GM18909 (cell line): ENCODE results near the gene MAN1B1.

Experiments used
- ATAC-seq: cut with Tn5 transposase; IDR thresholded peaks from one replicate; pipeline ENCODE4 v1.9.1; 2021; ENCODE audit warnings: mild to moderate bottlenecking; ENCODE audit not compliant: unreplicated experiment, poor library complexity

Gene MAN1B1

DNA sequence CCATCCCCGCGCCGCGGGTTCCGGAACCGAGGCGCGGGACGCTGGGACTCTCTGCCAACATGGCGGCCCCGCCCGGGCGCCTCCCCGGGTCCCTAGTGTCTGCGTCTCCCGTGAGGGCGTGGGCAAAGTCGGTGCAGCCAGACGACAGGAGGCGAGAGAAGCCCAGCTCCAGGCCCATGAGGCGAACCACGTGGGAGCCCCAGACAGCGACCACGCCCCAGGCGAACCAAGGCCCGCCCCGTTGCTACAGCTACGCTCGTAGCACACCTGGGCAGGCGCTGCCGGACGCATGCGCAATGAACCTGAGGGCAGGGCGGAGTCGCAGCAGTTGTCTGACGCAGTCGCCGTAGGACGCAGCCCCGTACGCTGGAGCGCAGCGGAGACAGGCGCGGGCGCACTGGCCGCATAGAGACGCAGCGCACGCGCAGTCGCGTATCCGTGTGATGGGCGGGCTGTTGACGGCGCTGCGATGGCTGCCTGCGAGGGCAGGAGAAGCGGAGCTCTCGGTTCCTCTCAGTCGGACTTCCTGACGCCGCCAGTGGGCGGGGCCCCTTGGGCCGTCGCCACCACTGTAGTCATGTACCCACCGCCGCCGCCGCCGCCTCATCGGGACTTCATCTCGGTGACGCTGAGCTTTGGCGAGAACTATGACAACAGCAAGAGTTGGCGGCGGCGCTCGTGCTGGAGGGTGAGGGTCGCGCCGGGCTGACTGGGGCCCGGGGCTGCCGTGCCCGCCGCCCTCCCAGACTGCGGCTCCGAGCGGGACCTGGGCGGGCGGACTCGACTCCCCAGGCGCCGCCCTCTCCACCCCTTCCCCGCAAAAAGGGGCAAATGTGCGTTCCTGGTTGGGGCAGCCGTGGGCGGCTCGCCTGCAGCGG, at the start of gene MAN1B1:
Gene MAN1B1, plus strand, starts transcription at position 455 of the 878 bp plus-strand sequence. Its CDS starts 15 bp downstream, at position 470.
- peak; percentile 88 for ATAC-seq

DNA sequence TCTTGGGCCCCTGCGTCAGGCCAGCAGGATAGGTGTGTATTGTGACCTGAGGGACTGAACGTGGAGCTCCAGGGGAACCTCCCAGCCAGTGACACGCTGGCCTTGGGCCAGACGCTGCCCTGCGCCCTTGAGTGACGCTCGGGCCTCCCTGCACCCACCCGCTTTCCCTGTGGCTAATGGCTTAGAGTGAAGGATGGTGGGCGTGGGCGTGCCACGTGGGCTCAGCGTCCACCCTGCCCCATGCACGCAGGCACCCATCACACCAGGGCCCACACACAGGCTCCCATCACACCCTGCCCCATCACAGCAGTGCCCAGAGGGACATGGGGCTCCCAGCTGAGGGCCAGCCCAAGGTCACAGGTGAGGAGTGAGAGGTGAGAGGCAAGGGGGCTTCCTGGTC, 49.8 kb upstream of the MAN1B1 start:
- ATAC-seq, result no peak

DNA sequence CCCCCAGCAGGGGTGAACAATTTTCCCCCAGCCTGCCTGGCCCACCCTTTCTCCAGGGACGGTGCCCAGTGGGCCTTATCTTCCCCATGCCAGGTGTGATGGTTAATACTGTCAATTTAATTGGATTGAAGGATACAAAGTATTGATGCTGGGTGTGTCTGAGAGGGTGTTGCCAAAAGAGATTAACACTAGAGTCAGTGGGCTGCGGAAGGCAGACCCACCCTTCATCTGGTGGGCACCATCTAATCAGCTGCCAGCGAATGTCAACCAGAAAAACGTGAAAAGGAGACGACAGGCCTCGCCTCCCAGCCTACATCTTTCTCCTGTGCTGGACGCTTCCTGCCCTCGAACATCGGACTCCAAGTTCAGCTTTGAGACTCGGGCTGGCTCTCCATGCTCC, 49.3 kb upstream of the MAN1B1 start:
- no peak for ATAC-seq

DNA sequence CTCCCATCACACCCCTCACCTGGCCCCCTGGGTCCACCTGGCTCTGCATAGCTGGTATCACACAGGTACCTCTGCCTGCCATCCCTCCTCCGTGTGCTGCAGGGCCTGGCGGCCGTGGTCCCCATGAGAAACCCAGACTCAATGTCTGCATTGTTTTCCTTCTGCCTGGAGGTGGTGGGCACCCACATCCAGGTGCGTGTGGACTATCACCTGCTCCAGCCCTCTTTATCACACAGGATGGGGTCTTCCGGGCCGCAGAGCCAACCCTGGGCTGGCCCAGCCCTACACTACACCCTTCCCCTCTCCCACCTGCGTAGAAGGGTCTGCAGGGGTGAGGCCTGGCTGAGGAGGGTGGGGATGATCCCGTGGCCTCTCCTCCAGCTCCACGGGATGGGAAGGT, 47.9 kb upstream of the MAN1B1 start:
- ATAC-seq, result no peak

DNA sequence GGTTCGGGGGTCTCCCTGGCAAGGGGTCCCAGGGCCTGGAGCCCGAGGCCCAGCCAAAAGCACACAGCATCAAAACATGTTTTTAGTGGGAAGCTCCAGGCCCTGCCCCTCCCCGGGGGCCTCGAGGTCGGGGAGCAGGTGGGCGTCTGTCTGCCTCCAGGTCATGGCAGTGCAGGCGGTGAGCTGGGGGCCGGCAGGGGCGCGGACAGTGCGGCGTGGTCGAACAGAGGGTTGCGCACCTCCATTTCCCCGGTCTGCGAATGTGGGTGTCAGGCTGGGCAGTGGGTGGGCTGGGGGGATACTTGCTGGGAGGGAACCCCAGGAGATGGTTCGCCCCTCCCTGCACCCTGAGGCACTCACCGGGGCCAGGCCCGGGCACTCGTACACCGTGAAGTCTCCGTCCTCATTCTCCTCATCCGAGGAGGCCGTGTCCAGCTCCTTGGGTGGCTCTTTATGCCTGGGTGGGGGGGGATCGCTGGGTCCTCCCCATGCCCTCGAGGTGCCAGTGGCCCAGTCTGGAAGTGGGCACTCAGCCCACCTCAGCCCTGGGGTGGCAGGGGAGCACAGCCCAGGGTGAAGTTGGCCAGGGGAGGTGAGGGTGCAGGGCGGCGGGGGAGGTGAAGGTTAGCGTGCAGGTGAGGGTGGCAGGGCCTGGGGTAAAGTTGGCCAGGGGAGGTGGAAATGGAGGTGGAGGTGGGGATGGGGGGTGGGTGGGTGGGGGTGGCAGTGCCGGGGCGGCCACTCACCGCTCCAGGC, 47.0 kb upstream of the MAN1B1 start:
- no peak for ATAC-seq

DNA sequence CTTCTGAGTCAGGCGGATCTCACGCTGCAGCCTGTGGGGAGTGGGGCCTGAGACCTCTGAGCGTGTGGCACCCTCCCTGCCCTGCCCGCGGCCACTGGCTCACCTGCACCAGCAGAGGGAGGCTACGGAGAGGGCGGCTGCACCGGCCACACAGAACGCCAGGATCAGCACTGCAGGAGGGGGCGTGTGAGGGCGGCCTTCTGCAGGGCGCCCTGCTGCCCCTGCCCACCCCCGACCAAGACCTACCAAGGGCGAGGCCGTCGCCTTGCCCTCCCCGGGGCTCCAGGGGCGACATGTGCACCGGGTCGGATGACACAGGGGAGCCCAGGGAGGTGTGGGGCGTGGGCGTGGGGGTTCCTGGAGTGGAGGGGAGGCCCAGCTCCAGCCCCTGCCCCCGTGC, 46.2 kb upstream of the MAN1B1 start:
- no peak for ATAC-seq

DNA sequence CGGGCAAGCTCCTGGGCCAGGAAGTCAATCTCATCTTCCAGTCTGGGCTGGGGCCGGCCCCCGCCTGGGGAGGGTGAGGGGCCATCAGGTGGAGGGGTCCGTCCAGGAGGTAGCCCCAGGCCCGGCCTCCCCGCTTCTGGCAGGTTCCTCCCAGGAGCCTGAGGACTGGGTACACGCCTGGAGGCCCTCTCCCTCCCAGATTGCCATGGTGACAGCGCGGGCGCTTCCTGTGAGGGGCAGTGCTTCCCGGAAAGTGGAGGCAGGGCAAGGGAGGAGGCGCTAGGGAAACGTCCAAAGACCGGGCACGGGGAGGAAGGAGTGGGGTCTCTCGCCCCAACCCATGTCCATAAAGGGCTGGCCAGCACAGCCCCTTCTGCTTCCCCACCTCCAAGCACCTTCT, 45.7 kb upstream of the MAN1B1 start:
- no peak for ATAC-seq

DNA sequence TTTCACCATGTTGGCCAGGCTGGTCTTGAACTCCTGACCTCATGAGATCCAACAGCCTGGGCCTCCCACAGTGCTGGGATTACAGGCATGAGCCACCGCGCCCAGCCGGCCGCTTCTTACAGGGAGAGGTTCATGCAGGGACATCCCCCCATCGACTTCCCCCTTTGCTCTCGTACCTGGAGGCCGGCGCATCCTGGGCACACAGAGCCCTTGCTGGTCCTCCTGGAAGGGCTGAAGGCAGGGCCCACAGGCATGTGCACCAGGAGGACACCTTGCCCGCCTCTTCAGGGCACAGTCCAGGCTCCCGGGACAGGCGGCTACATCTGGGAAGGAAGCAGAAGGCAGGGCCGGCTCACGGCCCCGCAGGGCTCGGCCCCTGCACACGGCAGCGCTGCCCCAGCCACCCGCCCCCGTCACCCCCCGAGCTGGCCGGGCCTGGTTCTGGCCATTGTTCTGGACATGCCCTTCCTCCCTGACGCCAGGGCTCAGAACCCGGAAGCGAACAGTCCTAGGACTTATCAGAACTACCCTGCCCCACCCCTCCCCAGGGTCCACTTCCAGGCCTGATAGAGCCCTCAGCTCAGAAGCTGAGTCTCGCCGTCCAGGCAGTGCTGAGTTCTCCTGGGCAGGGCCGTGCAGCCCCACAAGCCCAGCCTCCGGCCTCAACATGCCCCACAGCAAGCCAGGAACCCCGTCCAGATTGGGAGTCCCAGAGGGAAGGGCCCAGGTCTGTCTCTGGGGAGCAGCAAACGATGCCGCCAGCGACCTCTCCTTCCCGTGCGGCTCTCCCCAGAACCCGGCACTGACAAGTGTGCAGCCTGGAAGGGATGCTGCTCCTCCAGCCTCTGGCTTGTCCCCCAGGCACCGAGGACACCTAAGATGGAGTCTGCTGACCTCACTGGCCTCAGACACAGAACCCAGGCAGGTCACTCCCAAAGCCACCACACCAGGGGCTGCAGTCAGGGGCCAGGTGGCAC, 43.7 kb upstream of the MAN1B1 start:
- ATAC-seq, result no peak

DNA sequence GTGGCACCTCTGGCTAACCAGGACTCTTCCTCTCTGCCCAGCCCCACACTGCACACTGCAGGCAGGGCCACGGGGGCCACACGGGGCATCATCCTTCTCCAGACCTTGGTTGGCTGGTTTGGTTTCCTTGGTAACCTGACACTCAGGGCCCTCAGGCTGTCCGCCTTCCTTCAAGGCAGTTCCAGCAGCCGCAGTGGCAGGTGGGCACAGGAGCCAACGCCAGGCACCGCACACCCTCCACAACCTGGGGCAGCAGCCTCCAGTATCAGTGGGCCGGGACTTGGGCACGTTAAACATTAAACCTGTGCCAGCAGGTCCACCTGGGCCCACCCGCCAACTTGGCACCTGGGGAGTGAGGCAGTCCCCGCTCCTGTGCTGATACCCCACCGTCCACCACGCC, 42.7 kb upstream of the MAN1B1 start:
- no peak for ATAC-seq

DNA sequence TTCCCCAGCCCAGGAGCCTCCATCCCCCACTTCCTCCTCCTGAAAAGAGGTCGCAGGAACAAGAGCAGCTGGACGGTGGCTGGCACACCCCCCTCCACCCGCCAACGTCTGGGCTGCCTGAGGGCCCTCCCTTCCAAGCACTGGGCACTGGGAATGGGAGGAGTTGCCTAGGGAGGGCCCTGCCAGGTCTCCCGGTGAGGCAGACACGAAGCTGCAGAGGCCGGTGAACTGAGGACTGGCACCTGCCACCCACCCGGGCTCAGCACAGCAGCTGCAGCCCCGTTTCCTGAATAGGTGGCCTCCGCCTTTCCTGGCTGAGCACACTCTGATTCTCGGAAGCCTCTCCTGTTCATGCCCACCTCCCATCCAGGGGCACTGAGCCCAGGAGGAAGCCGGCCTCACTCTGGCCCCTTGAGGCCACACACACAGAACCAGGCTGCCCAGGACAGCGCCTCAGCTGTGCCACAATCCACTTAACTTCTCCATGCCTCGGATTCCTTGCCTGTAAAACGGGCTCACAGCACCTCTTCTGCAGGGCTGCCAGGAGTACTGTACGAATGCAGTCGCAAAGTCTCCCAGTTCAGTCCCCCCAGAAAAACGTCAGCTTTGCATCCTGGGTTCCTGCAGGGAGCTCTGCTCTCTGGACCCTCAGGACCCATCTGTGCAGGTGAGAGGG, 42.1 kb upstream of the MAN1B1 start:
- no peak for ATAC-seq

DNA sequence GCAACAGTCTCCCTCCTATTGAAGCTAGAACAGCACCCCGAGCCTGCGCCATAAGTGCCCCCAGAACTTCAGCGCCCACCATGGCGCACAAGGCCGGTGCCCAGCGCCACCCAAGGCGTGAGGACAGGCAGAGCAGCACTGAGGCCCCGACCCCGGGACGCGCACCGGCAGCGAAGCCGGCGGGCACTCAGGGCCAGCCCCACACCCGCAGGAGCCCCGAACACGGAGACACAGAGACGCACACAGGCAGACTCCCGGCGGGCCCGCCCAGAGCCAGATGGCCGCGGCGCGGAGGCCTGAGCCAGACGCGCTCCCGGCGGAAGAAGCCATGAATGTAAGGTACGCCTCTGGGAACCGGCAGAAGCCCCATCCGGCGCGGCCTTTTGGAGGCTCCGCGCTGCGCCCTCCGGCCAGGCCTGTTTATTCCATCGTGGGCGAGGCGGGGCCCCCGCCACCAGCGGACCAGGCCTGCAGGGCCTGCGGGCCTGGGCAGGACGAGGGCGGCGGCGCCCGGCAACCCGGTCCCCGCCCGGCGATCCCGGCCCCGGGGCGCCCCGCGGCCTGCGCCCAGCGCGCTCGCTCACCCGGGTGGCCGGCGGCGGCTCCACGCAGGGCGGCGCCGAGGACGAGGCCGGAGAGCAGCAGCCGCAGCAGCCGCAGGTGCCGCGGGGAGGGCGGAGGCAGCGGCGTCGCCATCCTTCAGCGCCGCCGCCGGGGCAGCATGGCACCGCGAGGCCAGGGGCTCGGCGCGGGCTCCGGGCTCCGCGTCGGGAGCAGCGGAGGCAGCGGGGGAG, 41.3 kb upstream of the MAN1B1 start:
- ATAC-seq, result no peak

DNA sequence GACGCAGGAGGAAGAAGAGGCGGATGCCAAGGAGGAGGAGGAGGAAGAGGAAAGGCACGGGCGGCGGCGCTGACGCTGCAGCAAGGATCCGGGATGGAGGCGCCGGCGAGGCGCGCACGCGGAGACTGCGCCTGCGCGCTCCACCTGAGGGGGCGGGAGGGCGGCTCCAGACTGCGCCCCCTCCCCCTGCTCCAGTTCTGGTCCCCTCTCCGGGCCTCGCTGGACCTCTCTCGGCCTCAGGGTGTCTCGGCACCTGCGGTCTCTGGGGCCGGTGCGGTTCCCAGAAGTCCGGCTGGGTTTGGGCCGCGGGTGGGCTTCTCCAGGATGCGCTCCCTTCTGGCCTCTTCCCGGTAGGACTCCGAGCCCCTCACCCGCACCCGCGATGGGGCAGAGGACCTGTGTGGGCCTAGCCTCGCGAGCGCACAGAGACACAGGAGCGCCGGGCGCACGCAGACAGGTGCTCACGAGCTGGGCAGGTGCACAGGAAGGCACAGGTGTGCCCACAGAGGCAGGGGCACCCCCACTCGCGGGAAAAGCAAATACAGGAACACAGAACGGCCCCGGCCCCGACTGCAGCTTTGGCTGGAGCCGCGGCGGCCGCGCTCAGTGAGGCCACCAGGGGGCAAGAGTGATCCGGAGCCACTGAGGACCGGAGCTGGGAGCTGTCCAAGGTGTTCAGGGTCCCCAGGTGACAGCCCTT, 40.5 kb upstream of the MAN1B1 start, which contains the start of gene NPDC1:
Gene NPDC1, minus strand, starts transcription at position 90 of the 700 bp plus-strand sequence. CDS start 188 bp downstream, outside the sequence.
- peak; percentile 55 for ATAC-seq

DNA sequence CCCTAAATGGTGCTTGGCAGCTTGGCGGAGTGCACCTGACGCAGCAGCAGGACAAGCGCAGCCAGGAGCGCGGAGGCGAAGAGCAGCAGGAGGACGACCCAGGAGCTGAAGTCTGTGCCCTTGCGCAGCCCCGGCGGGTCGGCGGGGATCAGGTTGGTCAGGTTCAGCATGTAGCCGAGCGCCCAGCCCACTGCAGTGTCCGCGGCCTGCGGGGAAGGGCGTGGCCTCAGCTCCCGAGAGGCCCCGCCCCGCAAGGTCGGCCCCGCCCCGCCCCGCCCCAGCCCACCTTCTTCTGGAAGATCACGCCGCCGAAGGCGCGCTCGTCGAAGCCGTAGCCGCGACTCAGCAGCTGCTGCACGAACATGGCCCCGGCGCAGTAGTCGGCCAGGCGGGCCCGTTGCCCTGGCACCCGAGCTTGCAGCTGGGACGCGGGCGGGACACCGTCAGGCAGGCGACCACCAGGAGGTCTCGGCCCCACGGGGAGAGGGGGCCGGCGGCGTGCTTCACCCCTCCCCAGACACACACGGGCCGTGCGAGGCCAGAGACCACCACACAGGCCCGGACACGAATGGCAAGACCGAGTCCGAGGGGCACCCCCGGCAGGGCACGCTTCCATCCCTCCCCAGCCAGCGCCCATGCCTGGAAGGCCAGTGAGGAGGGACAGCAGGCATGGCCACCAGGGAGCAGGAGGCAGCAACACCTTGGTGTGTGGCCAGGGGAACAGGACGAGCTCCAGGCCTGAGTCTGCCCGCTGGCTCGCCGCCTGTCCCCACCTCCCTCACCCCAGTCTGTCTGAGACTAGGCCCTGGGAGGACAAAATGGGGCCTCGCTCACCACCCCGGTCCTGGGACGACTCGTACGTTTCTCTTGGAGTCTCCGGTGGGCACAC, 37.9 kb upstream of the MAN1B1 start:
- ATAC-seq, result no peak

DNA sequence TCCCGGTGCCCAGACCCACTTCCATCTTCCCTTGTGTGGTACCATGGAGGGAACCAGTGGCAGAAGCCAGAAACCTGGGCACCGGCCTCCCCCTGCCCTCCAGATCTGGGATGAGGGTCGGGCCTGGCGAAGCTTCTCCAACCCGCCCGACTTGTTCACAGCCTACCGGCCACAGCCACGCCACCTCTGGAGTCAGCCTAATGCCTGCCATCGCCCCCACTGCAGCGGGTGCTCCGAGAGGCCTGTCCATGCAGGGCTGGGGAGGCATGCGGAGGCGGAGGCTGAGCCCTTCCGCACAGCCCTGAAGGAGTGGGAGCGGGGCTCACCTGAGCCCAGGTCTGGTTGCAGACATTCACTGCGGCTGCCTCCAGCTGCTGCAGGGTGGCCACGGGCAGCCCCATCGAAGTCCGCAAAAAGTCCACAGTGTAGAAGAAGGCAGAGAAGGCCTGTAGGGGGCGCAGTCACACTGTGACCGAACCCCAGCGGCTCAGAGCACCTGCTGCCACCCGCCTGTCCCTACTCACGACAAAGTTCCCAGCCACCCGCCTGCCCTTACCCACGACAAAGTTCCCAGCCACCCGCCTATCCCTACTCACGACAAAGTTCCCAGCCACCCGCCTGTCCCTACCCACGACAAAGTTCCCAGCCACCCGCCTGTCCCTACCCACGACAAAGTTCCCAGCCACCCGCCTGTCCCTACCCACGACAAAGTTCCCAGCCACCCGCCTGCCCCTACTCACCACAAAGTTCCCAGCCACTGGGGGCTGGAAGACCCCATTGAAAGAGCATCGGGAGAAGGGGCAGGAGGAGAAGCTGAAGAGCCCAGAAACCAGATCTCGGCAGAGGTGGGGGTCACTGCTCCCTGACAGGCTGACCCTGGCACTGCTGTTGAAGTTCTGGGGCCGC, 37.0 kb upstream of the MAN1B1 start:
- ATAC-seq, result no peak

DNA sequence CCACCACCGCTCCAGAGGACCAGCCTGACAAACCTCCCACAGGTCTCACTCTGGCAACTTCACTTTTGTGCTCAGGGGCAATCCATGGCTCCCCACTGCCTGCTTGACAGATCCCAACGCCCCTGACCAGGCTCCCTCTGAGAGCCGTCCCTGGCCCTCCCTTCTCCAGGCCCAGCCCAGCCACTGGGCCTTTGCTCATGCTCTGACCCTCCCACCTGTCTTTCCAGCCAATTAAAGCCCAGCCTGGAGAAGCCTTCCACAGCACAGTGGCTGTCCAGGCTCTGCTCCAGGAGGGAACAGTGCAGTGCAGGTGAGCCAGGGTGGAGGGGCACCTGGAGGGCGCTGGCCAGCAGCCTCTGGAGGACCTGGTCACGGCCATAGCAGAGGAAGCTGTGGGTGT, 36.2 kb upstream of the MAN1B1 start:
- ATAC-seq, result no peak

DNA sequence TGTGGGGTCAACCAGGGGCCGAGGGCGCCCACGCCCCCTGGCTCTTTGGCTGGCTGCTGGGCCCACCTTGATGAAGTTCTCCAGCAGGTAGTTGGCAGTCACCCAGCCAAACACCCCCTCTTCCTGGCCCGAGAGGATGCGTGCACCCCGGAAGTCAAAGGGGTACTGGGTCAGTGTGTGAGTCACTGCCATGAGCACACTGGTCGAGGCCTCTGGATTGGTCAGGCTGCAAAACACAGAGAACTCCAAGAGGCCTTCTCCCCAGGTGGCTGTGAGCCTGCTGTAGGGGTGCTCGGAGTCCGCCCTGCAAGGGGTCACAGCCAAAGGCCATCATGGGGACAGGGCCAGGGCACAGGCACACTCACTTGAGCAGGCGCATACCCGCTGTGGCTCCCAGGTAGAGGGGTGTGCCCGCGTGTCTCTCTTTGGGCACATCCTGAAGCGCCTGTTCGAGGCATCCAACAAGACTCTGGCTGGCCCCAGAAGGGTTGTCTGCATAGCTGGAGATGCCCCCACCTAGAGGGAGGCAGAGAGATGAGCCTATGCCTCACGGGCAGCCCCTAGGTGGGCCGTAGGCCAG, 35.5 kb upstream of the MAN1B1 start:
- no peak for ATAC-seq
